H1 (cell line): Measurements from ENCODE around the gene ARID3B. TPM values are rescaled to one million over a fixed set of nuclear protein-coding genes. Genes with fewer than 3 reads are reported as not detected.

ENCODE experiments used
- CTCF ChIA-PET: fragments of 300-600 bp; sonication (Branson Sonifier 250); formaldehyde crosslinking; loops from one replicate; lab custom pipeline; 2021; ENCODE audit not compliant: partially characterized antibody; lab: Charles Lee
- POLR2A ChIA-PET: fragments of 300-600 bp; sonication (Branson Sonifier 250); formaldehyde crosslinking; loops from one replicate; lab custom pipeline; 2021; ENCODE audit warnings: inconsistent platforms; ENCODE audit not compliant: partially characterized antibody; lab: Charles Lee
- DNase-seq, 2 experiments: peaks; one replicate each; pipeline versions ENCODE4 v3.0.0 to v3.0.0-alpha.2; 2010 to 2022; ENCODE audit warnings: low spot score in 2 of 2, low read depth in 1 of 2, mixed read lengths in 1 of 2
- FAIRE-seq: peaks from 2 replicates; lab custom pipeline; 2011; peaks lifted over from hg19 to GRCh38; lab: Jason Lieb, UNC
- H2AFZ ChIP-seq: 2 replicates; pipeline ENCODE4 v1.8.1; 2012; ENCODE audit warnings: low read length, inconsistent platforms
- H2AK5ac ChIP-seq: 2 replicates; pipeline ENCODE4 v1.6.1; 2013; ENCODE audit warnings: low read depth, low read length
- H2BK120ac ChIP-seq: replicated peaks from 2 replicates; pipeline ENCODE3; 2013; ENCODE audit warnings: low read depth, low read length, inconsistent platforms
- H2BK12ac ChIP-seq: 2 replicates; pipeline ENCODE4 v1.6.1; 2013; ENCODE audit warnings: low read depth, low read length
- H2BK15ac ChIP-seq: 2 replicates; pipeline ENCODE4 v1.6.1; 2013; ENCODE audit warnings: low read length
- H2BK20ac ChIP-seq: 2 replicates; pipeline ENCODE4 v1.6.1; 2013; ENCODE audit warnings: low read length
- H2BK5ac ChIP-seq: 2 replicates; pipeline ENCODE4 v1.6.1; 2013; ENCODE audit warnings: low read depth, low read length
- H3K14ac ChIP-seq: 2 replicates; pipeline ENCODE4 v1.6.1; 2013; ENCODE audit warnings: inconsistent platforms; ENCODE audit not compliant: insufficient read length
- H3K18ac ChIP-seq: 2 replicates; pipeline ENCODE4 v1.6.1; 2013; ENCODE audit warnings: low read length; ENCODE audit errors: extremely low read depth
- H3K23ac ChIP-seq: 2 replicates; pipeline ENCODE4 v1.6.1; 2013; ENCODE audit warnings: inconsistent platforms; ENCODE audit not compliant: insufficient read length
- H3K23me2 ChIP-seq: 2 replicates; pipeline ENCODE4 v1.6.1; 2013; ENCODE audit warnings: low read depth, low read length
- H3K27ac ChIP-seq: 2 replicates; pipeline ENCODE4 v1.6.1; 2011; ENCODE audit warnings: low read depth, low read length, inconsistent platforms
- H3K27me3 ChIP-seq, 4 experiments: replicated peaks in 1 of 4; 1 replicate in 1 of 4; 2 replicates in 3 of 4; pipeline versions ENCODE4 v1.6.1 to v1.8.1; 2011 to 2013; ENCODE audit warnings: low read length in 3 of 4, mild to moderate bottlenecking in 3 of 4, inconsistent platforms in 2 of 4, mixed read lengths in 2 of 4, moderate library complexity in 1 of 4; ENCODE audit not compliant: control insufficient read depth in 3 of 4, insufficient read depth in 3 of 4; ENCODE audit errors: extremely low read depth in 1 of 4
- H3K36me3 ChIP-seq, 4 experiments: 2 replicates each; pipeline versions ENCODE4 v1.6.1 to v1.8.1; 2011 to 2013; ENCODE audit warnings: mild to moderate bottlenecking in 4 of 4, low read length in 3 of 4, moderate library complexity in 2 of 4, control low read depth in 1 of 4, inconsistent platforms in 1 of 4; ENCODE audit not compliant: insufficient read depth in 4 of 4, control insufficient read depth in 2 of 4
- H3K4ac ChIP-seq: replicated peaks from 2 replicates; pipeline ENCODE3; 2013; ENCODE audit warnings: low read length, low read depth, mixed read lengths, inconsistent platforms; ENCODE audit not compliant: insufficient read length
- H3K4me1 ChIP-seq, 4 experiments: replicated peaks in 1 of 4; 1 replicate in 1 of 4; 2 replicates in 3 of 4; pipeline versions ENCODE4 v1.6.1 to v1.8.1; 2011 to 2013; ENCODE audit warnings: low read length in 3 of 4, inconsistent platforms in 2 of 4, mixed read lengths in 1 of 4; ENCODE audit not compliant: insufficient read depth in 4 of 4, control insufficient read depth in 3 of 4
- H3K4me2 ChIP-seq, 2 experiments: 2 replicates each; pipeline versions ENCODE4 v1.6.1 to v1.8.1; 2011 to 2013; ENCODE audit warnings: low read depth in 2 of 2, low read length in 2 of 2, control low read depth in 1 of 2, inconsistent platforms in 1 of 2, mild to moderate bottlenecking in 1 of 2; ENCODE audit not compliant: insufficient read depth in 1 of 2
- H3K4me3 ChIP-seq, 4 experiments: fragments of 200-600, 300-600 bp in 1 of 4; sonication (generic), shearing (Covaris generic), sonication (Bioruptor Twin) in 1 of 4; 2 replicates each; pipeline versions ENCODE4 v1.5.1 to v1.8.1; 2011 to 2016; ENCODE audit warnings: low read length in 4 of 4, low read depth in 3 of 4, control low read depth in 2 of 4, inconsistent platforms in 2 of 4, mild to moderate bottlenecking in 2 of 4, mixed read lengths in 1 of 4, moderate library complexity in 1 of 4; ENCODE audit not compliant: insufficient read depth in 2 of 4; ENCODE audit errors: extremely low read depth in 1 of 4
- H3K56ac ChIP-seq: replicated peaks from 2 replicates; pipeline ENCODE3; 2013; ENCODE audit warnings: low read depth, mild to moderate bottlenecking, mixed read lengths, low read length, inconsistent platforms; ENCODE audit not compliant: insufficient read length
- H3K79me1 ChIP-seq: 2 replicates; pipeline ENCODE4 v1.6.1; 2013; ENCODE audit warnings: low read depth, low read length, control low read depth
- H3K79me2 ChIP-seq, 2 experiments: 2 replicates each; pipeline versions ENCODE4 v1.6.1 to v1.8.1; 2012 to 2013; ENCODE audit warnings: low read length in 2 of 2, mild to moderate bottlenecking in 2 of 2, inconsistent platforms in 1 of 2; ENCODE audit not compliant: insufficient read depth in 2 of 2, control insufficient read depth in 1 of 2
- H3K9ac ChIP-seq, 4 experiments: replicated peaks in 1 of 4; 1 replicate in 1 of 4; 2 replicates in 3 of 4; pipeline versions ENCODE4 v1.6.1 to v1.8.1; 2011 to 2013; ENCODE audit warnings: low read depth in 3 of 4, low read length in 3 of 4, control low read depth in 2 of 4, mild to moderate bottlenecking in 2 of 4, moderate library complexity in 2 of 4, inconsistent platforms in 1 of 4; ENCODE audit errors: extremely low read depth in 1 of 4
- H3K9me3 ChIP-seq, 2 experiments: 2 replicates each; pipeline versions ENCODE4 v1.6.1 to v1.8.1; 2012 to 2013; ENCODE audit warnings: mild to moderate bottlenecking in 2 of 2, moderate library complexity in 2 of 2, control low read depth in 1 of 2, inconsistent platforms in 1 of 2, low read depth in 1 of 2, low read length in 1 of 2, mixed read lengths in 1 of 2; ENCODE audit not compliant: insufficient read depth in 2 of 2
- H4K20me1 ChIP-seq, 2 experiments: replicated peaks in 1 of 2; 2 replicates each; pipeline versions ENCODE3 to v1.8.1; 2011 to 2013; ENCODE audit warnings: inconsistent platforms in 2 of 2, low read length in 2 of 2, mild to moderate bottlenecking in 1 of 2; ENCODE audit not compliant: insufficient read depth in 2 of 2, control insufficient read depth in 1 of 2
- H4K5ac ChIP-seq: 2 replicates; pipeline ENCODE4 v1.6.1; 2013; ENCODE audit warnings: low read length, low read depth, mixed read lengths, inconsistent platforms; ENCODE audit not compliant: insufficient read length
- H4K8ac ChIP-seq: 2 replicates; pipeline ENCODE4 v1.8.0; 2013; ENCODE audit warnings: mild to moderate bottlenecking, moderate library complexity, low read length, inconsistent platforms; ENCODE audit not compliant: insufficient read depth; ENCODE audit errors: extremely low read depth
- H4K91ac ChIP-seq: replicated peaks from 2 replicates; pipeline ENCODE3; 2013; ENCODE audit warnings: low read length, mixed read lengths, inconsistent platforms; ENCODE audit not compliant: insufficient read length
- ATF2 ChIP-seq: IDR thresholded peaks from 2 replicates; pipeline ENCODE4 v1.6.1; 2012; ENCODE audit warnings: low read length, inconsistent platforms
- BCL11A ChIP-seq, 2 experiments: IDR thresholded peaks; one replicate each; pipeline ENCODE4 v1.6.1; 2011; ENCODE audit warnings: low read depth in 2 of 2, low read length in 2 of 2, mild to moderate bottlenecking in 2 of 2
- E2F6 ChIP-seq: IDR thresholded peaks from 2 replicates; pipeline ENCODE4 v1.6.1; 2012; ENCODE audit warnings: inconsistent platforms
- EGR1 ChIP-seq: IDR thresholded peaks from 2 replicates; pipeline ENCODE4 v1.6.1; 2011; ENCODE audit warnings: low read depth, low read length, borderline replicate concordance
- FOSL1 ChIP-seq: IDR thresholded peaks from 2 replicates; pipeline ENCODE4 v1.6.1; 2011; ENCODE audit warnings: mild to moderate bottlenecking, low read depth, low read length, moderate library complexity; ENCODE audit not compliant: insufficient read depth
- KDM4A ChIP-seq: IDR thresholded peaks from one replicate; pipeline ENCODE4 v1.7.1; 2012; ENCODE audit warnings: low read depth, mild to moderate bottlenecking, moderate library complexity, low read length, inconsistent platforms; ENCODE audit not compliant: severe bottlenecking
- RXRA ChIP-seq: IDR thresholded peaks from 2 replicates; pipeline ENCODE4 v1.6.1; 2011; ENCODE audit warnings: low read depth, mild to moderate bottlenecking, low read length, moderate library complexity; ENCODE audit not compliant: insufficient read depth
- SRF ChIP-seq: IDR thresholded peaks from 2 replicates; pipeline ENCODE4 v1.6.1; 2011; ENCODE audit warnings: mild to moderate bottlenecking, low read depth, low read length, moderate library complexity
- SUZ12 ChIP-seq: fragments of 200-600 bp; sonication (generic); IDR thresholded peaks from 2 replicates; pipeline ENCODE4 v1.6.1; 2012; ENCODE audit warnings: mild to moderate bottlenecking, inconsistent platforms, low read length, moderate library complexity, mixed read lengths
- WGBS, 2 experiments: shearing (Covaris generic) in 1 of 2; methylation state at CpG; one replicate each; pipeline versions ENCODE4 v1.1.6 to v1.1.7; 2013 to 2015; ENCODE audit warnings: low lambda C conversion rate in 2 of 2, mixed read lengths in 2 of 2, inconsistent platforms in 1 of 2, low coverage in 1 of 2, missing lambda C conversion rate in 1 of 2; ENCODE audit not compliant: insufficient replicate concordance in 2 of 2, insufficient coverage in 1 of 2, insufficient read length in 1 of 2; ENCODE audit errors: extremely low coverage in 1 of 2, missing lambda C conversion rate in 1 of 2; 5-methylcytosine and 5-hydroxymethylcytosine counted together
- polyA plus RNA-seq, 7 experiments: library from polyadenylated mRNA; depleted of rRNA in 3 of 7; stranded (reverse) in 5 of 7; unstranded in 2 of 7; fragments of >200 nt in 5 of 7; fragments of 200-250 nt in 2 of 7; gene quantifications; 1 replicate in 5 of 7; 2 replicates in 1 of 7; 4 replicates in 1 of 7; pipeline versions ENCODE4 v1.2.1 to v1.2.3, GENCODE V29; 2011 to 2013; ENCODE audit warnings: missing spikeins in 2 of 7, mixed read lengths in 2 of 7
- total RNA-seq: library from RNA; stranded (reverse); fragmentation: NEBNext Ultra II Directional; extraction: Animal tissue kit (Norgen Biotek cat#: 25700); gene quantifications from 2 replicates; pipeline ENCODE4 v1.2.1, GENCODE V29; 2021

Gene ARID3B
- total and polyA plus RNA-seq, 2 of the 8 experiments (the other 6 are each of a cell fraction or from before 2014, with no cell fraction given) = 81.0 to 115 TPM

GRCh38 chr15:74636984-74637383, 96.0 kb downstream of the ARID3B start:
- H4K8ac ChIP-seq = no peak overlapping the region
- FAIRE-seq = no peak
- 67% methylated on average over 1 of the region's 1 CpG; no CpG with 5 or more reads in 1 of the 2 experiments for WGBS, 2 experiments
- no peak overlapping the region for H4K5ac ChIP-seq
- H3K14ac ChIP-seq = no peak overlapping the region
- H2BK15ac ChIP-seq = no peak overlapping the region
- H3K23ac ChIP-seq = no peak overlapping the region
- H2BK120ac ChIP-seq = no peak overlapping the region
- no peak overlapping the region for H3K18ac ChIP-seq
- H3K56ac ChIP-seq = no peak overlapping the region
- H3K4me2 ChIP-seq = no peak overlapping the region
- H3K4me3 ChIP-seq = no peak overlapping the region
- H3K79me1 ChIP-seq = peaks cover 3% of the 10 kb centered on the region; the same call in 1 of the 2 replicates
- H2BK12ac ChIP-seq = no peak overlapping the region
- H3K79me2 ChIP-seq = no peaks in the 10 kb centered on the region
- no peak overlapping the region for H2BK20ac ChIP-seq
- H4K91ac ChIP-seq = no peak overlapping the region
- H3K9me3 ChIP-seq = no peaks in the 10 kb centered on the region
- peaks cover 11 to 16% of the 10 kb centered on the region in 2 experiments for H4K20me1 ChIP-seq
- no peak for TF ChIP-seq BCL11A (IDR thresholded peaks at IDR 0.05; ENCODE audit: low read depth in 2 of 2, low read length in 2 of 2)
- no peak for TF ChIP-seq ATF2
- TF ChIP-seq FOSL1 = no peak
- TF ChIP-seq SUZ12 = no peak
- no peak for TF ChIP-seq RXRA
- TF ChIP-seq KDM4A = no peak
- TF ChIP-seq SRF = no peak
- TF ChIP-seq EGR1 = no peak
- TF ChIP-seq E2F6 = no peak
- TF ChIP-seq, all 59 proteins: peak for 0
- Histone ChIP-seq H3K36me3 (peaks cover 2 to 20% (median 8%) of the 10 kb centered on the region in 4 experiments; a peak in 4 of 8 replicates), H2AFZ (no peak overlapping the region), H3K27ac (no peak overlapping the region), H3K23me2 (no peaks in the 10 kb centered on the region), H3K27me3 (no peaks in the 10 kb centered on the region), H2AK5ac (no peak overlapping the region), H3K4ac (no peak overlapping the region), H3K9ac (no peak overlapping the region), H3K4me1 (peaks cover 0 to under 1% (median 0%) of the 10 kb centered on the region in 4 experiments; a peak in 1 of 7 replicates), H2BK5ac (no peak overlapping the region)
- no peak for DNase-seq
- CTCF ChIA-PET = interaction anchor here (0.7 to 37.5 kb wide), 11 partner anchors 4 to 310 kb away, joined by 3 to 1439 read pairs (median 9); partner anchors contain the start of genes CLK3, CSK and CYP1A2
- POLR2A ChIA-PET = interaction anchor here (0.7 to 8.4 kb wide), 3 partner anchors 22 to 132 kb away, joined by 3 to 81 read pairs (median 4); no protein-coding TSS in a partner anchor
